ENCODE measurements around the gene PRR5L.
"Not testable (repeated sequence)": the region's sequence is repeated elsewhere in the genome, so short reads cannot be mapped to it uniquely, and the experiment has no call there.

The PRR5L gene

DNA sequence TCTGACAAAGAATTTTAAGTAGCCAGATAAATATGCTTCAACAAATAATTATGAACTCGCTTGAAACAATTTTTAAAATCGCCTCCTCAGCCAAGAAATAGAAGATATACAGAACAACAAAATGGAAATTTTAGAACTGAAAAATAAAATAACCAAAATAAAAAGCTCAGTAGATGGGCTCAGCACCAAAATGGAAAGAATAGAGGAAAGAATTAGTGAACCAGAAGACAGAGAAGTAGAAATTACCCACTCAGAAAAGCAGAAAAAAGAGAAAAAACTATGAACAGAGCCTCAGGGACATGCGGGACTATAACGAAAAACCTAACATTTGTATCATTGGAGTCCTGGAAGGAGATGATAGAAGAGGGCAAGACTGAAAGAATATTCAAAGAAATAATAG, 14.2 kb upstream of the PRR5L start:
- DNase-seq, result no peak

- DNase-seq, result no peak
Measured at GRCh38 chr11:36282926-36283325, 13.2 kb upstream of the PRR5L start.

DNA sequence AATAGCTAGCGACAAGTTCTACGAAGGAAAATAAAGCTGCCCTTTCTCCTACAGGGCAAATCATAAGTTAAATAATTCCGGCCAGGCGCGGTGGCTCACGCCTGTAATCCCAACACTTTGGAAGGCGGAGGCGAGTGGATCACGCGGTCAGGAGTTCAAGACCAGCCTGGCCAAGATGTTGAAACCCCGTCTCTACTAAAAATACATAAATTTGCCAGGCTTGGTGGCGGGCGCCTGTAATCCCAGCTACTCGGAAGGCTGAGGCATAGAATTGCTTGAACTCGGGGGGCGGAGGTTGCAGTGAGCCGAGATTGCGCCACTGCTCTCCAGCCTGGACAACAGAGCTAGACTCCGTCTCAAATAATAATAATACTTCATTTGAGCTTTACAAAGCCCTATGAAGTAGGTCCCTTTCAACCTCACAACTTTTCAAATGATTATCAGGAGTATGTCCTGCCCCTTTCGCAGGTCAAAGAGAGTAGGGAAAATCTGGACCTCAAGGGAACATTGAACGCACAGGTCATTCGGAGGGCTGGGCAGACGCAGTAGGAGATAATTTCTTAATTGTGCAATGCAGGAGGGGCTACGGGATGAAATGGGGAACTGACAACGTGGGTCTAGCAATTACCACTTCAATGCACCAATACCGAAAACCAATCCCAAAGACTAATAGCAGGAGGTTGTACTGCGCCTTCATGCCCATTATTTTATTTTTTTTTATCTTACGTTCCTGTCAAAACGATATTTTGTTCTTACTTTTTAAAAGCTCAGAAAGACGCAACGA, 7.5 kb upstream of the PRR5L start:
- peak; percentile 43 for DNase-seq

- DNase-seq, result peak; percentile 94
Measured at GRCh38 chr11:36289226-36289852, 6.7 kb upstream of the PRR5L start, which contains the start of gene COMMD9. TSS of gene COMMD9 (minus strand) at chr11:36289424. CDS start at chr11:36289412, 12 bp downstream.

GRCh38 chr11:36292311-36292722, 3.8 kb upstream of the PRR5L start:
- peak; percentile 76 for DNase-seq

DNA sequence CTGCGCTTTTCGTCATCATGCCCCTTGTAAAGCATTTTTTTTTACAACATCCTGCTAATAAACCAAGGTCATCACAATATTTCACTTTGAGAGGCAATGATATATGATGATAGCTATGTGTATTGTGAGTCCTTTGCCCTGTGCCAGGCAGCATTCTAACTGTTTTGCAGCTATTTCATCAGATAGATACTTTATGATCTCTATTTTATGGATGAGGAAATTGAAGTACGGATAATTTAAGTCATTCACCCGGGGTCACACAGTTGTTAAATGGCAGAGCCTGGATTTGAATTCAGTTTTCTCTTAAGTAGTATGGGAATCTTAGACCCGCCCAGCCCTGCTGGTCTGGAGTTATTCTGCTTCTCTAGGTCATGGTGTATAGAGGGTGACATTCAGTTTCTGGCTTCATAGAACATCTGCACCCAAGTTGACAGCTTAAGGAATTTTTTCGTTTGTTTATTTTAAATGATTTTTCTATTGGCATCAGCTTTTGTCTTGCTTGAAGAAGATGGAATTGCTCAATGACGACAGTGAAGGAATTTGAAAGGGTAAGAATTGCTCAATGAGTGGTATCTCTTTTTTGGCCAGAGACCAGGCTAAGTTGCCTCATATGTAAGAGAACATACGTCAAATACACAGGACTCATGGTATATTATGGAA, 926 bp downstream of the PRR5L start:
- no peak for DNase-seq

- no peak for DNase-seq
Measured at GRCh38 chr11:36300650-36301049, 4.6 kb downstream of the PRR5L start.

GRCh38 chr11:36304351-36304750, 8.3 kb downstream of the PRR5L start:
- no peak for DNase-seq

DNA sequence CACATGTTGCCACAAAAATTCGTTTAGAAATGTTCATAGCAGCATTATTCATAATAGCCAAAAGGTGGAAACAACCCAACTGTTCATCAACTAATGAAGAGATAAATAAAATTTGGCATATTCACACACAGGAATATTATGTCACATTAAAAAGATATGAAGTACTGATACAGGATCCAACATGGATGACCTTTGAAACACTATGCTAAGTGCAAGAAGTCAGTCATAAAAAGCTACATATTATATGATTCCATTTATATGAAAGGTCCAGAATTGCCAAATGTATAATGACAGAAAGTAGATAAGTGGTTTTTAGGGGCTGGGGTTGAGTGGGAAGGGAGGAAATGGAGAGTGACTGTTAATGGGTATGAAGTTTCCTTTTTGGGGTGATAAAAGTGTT, 9.0 kb downstream of the PRR5L start:
- no peak for DNase-seq

DNA sequence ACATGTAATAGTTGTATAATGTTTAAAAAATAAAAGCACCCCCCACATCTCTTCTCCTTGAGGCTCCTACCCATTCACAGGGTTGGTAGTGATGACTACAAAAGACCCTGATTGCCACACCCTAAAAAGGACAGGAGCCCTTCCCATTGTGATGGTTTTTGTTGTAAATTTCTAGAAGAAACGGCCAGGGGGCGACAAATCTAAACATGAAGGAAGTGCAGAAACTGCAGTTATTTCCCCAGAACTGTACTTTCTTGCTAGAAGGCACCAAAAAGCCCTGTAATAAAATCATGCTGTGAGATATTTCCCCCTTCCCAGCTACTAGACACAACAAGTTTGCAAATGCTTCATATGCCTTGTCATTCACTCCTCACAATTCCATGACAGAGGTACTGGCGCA, 10.8 kb downstream of the PRR5L start:
- DNase-seq, result peak; percentile 33

DNA sequence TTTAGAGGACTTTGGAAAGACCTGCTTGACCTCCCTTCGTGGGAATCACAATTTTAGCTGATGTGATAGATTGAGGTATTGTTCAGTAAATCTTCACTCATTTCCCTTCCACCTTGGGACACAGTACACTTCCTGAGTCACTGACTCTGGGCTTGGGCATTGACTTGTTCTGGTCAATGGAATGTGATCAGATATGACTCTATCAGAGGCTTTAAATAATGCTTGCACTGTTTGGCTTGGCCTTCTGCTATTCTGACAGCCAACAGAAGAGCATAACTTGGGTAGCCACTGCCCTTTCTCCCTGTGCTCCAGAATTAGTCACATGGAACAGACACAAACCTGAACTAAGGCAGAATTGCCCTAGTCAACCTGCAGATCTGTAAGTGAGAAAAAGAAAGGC, 12.5 kb downstream of the PRR5L start:
- DNase-seq, result no peak

- DNase-seq, result no peak
Measured at GRCh38 chr11:36309779-36310178, 13.7 kb downstream of the PRR5L start.

- no peak for DNase-seq
Measured at GRCh38 chr11:36311926-36312595, 16.0 kb downstream of the PRR5L start.

DNA sequence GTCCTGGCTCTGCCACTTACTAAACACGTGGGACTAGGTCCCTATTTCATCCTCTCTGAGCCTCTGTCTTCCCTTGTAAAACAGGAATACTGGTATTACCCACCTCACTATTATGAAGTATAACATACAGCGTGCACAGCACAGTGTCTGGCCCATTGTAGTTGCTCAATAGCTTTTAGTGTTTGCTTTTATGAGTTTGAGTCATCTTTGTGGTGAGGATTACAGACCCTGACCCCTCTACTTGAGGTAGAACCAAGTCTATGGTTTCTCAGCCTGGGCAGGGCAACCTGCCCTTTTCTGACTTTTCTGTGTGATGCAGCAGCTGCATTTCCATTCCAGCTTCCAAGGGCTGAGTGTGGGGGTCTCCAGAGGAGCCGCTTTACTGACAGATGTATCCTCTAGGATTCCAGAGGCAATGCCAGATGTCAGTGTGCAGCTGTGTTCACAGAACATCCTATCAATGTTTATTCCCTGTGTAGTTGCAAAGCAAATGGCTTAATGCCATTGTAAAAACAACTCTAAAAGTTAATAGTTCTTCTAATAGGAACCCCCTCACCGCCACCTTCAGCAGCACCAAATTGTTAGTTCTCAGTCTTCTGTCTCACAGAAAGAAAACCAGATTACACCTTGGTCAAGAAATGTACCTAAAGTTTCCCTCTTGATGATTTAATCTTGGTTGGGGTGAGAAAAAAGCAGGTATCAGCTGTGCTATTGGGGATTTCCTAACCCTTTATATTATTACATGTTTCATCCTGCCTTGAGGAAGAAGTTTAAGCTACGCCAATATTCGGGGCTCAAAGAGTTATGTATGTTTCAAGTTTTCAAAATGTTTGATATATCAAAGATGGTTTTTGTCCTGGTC, 16.8 kb downstream of the PRR5L start:
- no peak for DNase-seq

DNA sequence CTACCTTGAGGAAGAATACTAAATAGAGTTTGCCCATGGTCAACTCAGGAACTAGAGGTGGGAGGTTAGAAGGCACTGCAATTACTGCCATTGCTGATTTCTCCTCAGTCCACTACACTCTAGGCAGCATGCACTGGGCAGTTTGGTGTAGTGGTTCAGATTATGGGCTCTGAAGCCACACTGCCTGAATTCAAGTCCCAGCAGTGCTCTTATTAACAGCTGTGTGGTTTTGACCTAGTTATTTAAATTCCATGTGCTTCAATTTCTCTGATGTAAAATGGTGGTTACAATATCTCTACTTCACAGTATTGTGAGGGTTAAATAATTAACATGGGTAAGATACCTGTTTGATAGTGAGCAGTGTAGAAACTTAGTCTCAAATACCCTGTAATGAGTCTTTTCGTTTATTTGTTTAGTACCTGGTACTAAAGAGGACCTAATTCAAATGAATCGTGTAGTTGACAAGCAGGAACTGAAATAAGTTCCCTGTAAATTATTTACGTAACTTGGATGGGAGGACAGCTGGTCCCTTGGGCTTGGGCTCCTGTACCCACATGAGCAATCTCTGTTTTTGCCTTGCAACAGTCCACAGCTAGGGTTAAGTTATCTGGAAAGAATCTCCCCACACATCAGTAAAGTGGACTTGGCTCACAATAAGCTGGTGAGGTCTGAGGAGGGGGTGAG, 17.8 kb downstream of the PRR5L start:
- no peak for DNase-seq

GRCh38 chr11:36314434-36314767, 18.3 kb downstream of the PRR5L start:
- no peak for DNase-seq

GRCh38 chr11:36316049-36316448, 20.0 kb downstream of the PRR5L start:
- no peak for DNase-seq

DNA sequence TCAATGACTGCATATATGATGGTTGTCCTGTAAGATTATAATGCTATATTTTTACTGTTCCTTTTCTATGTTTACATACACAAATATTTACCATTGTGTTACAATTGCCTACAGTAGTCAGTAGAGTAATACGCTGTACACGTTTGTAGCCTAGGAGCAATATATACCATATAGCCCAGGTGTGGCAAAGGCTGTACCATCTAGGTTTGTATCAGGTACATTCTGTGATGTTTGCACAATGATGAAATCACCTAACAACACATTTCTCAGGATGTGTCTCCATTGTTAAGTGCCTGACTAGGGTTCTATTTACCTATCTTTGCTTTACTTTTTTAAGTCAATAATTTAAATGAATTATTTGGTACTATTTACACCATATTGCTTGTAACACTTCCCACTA, 21.9 kb downstream of the PRR5L start:
- DNase-seq, result no peak

- DNase-seq, result not testable (repeated sequence)
Measured at GRCh38 chr11:36324956-36325355, 28.9 kb downstream of the PRR5L start.

DNA sequence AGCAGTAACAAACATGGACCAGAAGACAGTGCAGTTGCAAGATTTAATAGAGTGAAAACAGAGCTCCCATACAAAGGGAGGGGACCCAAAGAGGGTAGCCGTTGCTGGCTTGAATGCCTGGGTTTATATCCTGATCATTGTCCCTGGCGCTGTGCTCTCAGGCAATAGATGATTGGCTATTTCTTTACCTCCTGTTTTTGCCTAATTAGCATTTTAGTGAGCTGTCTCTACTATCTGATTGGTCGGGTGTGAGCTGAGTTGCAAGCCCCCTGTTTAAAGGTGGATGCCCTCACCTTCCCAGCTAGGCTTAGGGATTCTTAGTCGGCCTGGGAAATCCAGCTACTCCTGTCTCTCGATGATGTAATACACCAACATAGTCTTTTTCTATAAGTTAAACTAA, 29.3 kb downstream of the PRR5L start:
- not testable (repeated sequence) for DNase-seq

GRCh38 chr11:36326524-36327419, 30.7 kb downstream of the PRR5L start:
- no peak for DNase-seq
